Glomerular endothelial cell (primary cell): ENCODE data around the gene PFKFB1. TPM values are rescaled to one million over a fixed set of nuclear protein-coding genes. Genes with fewer than 3 reads are reported as not detected.

ENCODE experiments used
- DNase-seq: peaks from one replicate; pipeline ENCODE4 v3.0.0-alpha.2; 2011; ENCODE audit warnings: low read depth, low spot score; ENCODE audit errors: extremely low read depth
- total RNA-seq: library from RNA; depleted of rRNA; stranded (reverse); fragments of >200 nt; gene quantifications from 2 replicates; pipeline ENCODE4 v1.2.3, GENCODE V29; 2015

PFKFB1 gene
- total RNA-seq, 1 donor from 2014 or later, result not detected

- no peak for DNase-seq
These were observed 65.1 kb downstream of the PFKFB1 start for GRCh38 chrX:54928876-54929275.

- DNase-seq, result no peak
These were observed 67.0 kb downstream of the PFKFB1 start for GRCh38 chrX:54926978-54927377.

GRCh38 chrX:54923376-54923775 is 70.6 kb downstream of the PFKFB1 start:
- DNase-seq, result no peak

GRCh38 chrX:54922547-54922946 is 71.4 kb downstream of the PFKFB1 start:
- DNase-seq, result no peak

- DNase-seq, result no peak
These were observed 72.5 kb downstream of the PFKFB1 start for GRCh38 chrX:54921427-54922021.

- DNase-seq, result no peak
These were observed 73.2 kb downstream of the PFKFB1 start, which contains the start of gene TRO for GRCh38 chrX:54920610-54921426. Gene TRO (plus strand): TSS chrX:54920824. CDS start chrX:54922247, 1,423 bp downstream.

GRCh38 chrX:54909941-54910340 is 84.0 kb downstream of the PFKFB1 start:
- no peak for DNase-seq

GRCh38 chrX:54894159-54894558 is 99.8 kb downstream of the PFKFB1 start:
- DNase-seq, result no peak

- peak; percentile 10 for DNase-seq
These were observed 102.4 kb downstream of the PFKFB1 start for GRCh38 chrX:54891573-54891972.

- DNase-seq, result no peak
These were observed 108.2 kb downstream of the PFKFB1 start for GRCh38 chrX:54885740-54886139.

Other genes with a start within 250 kb of the PFKFB1 start
- gene ITIH6, start 195.9 kb downstream of the PFKFB1 start, total RNA-seq, result under 0.01 TPM in 1 of 2 replicates, not detected in the other
- gene MAGED2, start 186.4 kb downstream of the PFKFB1 start, total RNA-seq, result 361 and 403 TPM in 2 replicates
- gene TRO, start 73.4 kb downstream of the PFKFB1 start, total RNA-seq, result 9.5 and 15.0 TPM in 2 replicates
- 17.5 and 17.6 TPM in 2 replicates for gene APEX2, start 6.2 kb upstream of the PFKFB1 start, total RNA-seq
- gene ALAS2, start 36.8 kb upstream of the PFKFB1 start, total RNA-seq, result not detected in 2 replicates
- gene PAGE2B, start 80.8 kb upstream of the PFKFB1 start, total RNA-seq, result not detected in 2 replicates
- not detected in 2 replicates for gene PAGE2, start 94.8 kb upstream of the PFKFB1 start, total RNA-seq
- not detected in 2 replicates for gene PAGE5, start 226.2 kb upstream of the PFKFB1 start, total RNA-seq